Astrocyte of the spinal cord (primary cell): ENCODE results near the gene WDR75.
"Not testable (repeated sequence)": the region's sequence is repeated elsewhere in the genome, so short reads cannot be mapped to it uniquely, and the experiment has no call there.

ENCODE experiments used
- DNase-seq: peaks from one replicate; pipeline ENCODE4 v3.0.0; 2011; ENCODE audit warnings: low read depth, low spot score
- H3K4me3 ChIP-seq: 2 replicates; pipeline ENCODE4 v1.5.1; 2011; ENCODE audit warnings: low read depth, mild to moderate bottlenecking, low read length, moderate library complexity
- in situ Hi-C: cut with HindIII; loops from 2 replicates; pipeline ENCODE4 v1.10.0; 2017; ENCODE audit warnings: low sequenced_read_pairs
- TF ChIP-seq, protein P1 (sequence below): IDR thresholded peaks from 2 replicates; pipeline ENCODE4 v1.5.1; 2012; ENCODE audit warnings: low read depth, mild to moderate bottlenecking, low read length, inconsistent platforms

The WDR75 gene

DNA sequence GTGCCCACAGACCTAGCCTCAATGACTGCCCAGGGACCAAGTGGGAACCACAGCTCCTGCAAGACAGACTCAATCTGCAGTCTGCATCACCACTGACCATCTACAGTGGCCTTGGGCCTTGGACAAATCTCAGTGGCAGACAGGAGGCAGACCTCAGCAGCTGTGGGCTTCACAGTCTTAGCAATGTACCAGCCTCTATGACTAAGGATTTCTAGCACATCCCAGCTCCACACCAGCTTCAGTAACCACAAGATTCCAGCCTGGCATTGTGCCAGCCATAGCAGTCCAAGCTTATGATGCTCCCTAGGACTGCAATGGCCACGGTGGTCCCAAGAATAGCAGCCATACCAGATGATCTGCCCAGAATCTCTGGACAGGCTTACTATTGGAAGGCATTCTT, 19.6 kb upstream of the WDR75 start:
- no peak overlapping the region for H3K4me3 ChIP-seq
- in situ Hi-C loops, result no loop called here
- TF ChIP-seq, protein P1, sequence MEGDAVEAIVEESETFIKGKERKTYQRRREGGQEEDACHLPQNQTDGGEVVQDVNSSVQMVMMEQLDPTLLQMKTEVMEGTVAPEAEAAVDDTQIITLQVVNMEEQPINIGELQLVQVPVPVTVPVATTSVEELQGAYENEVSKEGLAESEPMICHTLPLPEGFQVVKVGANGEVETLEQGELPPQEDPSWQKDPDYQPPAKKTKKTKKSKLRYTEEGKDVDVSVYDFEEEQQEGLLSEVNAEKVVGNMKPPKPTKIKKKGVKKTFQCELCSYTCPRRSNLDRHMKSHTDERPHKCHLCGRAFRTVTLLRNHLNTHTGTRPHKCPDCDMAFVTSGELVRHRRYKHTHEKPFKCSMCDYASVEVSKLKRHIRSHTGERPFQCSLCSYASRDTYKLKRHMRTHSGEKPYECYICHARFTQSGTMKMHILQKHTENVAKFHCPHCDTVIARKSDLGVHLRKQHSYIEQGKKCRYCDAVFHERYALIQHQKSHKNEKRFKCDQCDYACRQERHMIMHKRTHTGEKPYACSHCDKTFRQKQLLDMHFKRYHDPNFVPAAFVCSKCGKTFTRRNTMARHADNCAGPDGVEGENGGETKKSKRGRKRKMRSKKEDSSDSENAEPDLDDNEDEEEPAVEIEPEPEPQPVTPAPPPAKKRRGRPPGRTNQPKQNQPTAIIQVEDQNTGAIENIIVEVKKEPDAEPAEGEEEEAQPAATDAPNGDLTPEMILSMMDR, result peak; percentile 7
- DNase-seq, result peak; percentile 84

- in situ Hi-C loops, result no loop called here
- TF ChIP-seq, protein P1, result no peak
- no peak for DNase-seq
- no peak overlapping the region for H3K4me3 ChIP-seq
Observed at GRCh38 chr2:189424961-189425360, 16.3 kb upstream of the WDR75 start.

GRCh38 chr2:189425676-189426075, 15.6 kb upstream of the WDR75 start:
- no peak overlapping the region for H3K4me3 ChIP-seq
- in situ Hi-C loops, result no loop called here
- DNase-seq, result no peak
- TF ChIP-seq, protein P1, result no peak

- TF ChIP-seq, protein P1, result no peak
- no peak for DNase-seq
- in situ Hi-C loops, result no loop called here
- no peak overlapping the region for H3K4me3 ChIP-seq
Observed at GRCh38 chr2:189426886-189427285, 14.4 kb upstream of the WDR75 start.

GRCh38 chr2:189427872-189428271, 13.4 kb upstream of the WDR75 start:
- no peak for DNase-seq
- no peak overlapping the region for H3K4me3 ChIP-seq
- in situ Hi-C loops, result no loop called here
- TF ChIP-seq, protein P1, result no peak

DNA sequence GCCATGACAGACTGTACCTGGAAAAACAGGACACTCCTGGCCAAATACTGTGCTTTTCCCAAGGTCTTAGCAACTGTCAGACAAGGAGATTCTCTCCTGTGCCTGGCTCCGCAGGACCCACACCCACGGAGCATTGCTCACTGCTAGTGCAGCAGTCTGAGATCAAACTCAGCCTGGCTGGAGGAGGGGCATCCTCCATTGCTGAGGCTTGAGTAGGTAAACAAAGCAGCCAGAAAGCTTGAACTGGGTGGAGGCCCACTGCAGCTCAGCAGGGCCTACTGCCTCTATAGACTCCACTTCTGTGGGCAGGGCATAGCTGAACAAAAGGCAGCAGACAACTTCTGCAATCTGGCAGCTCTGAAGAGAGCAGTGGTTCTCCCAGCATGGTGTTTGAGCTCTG, 10.8 kb upstream of the WDR75 start:
- DNase-seq, H3K4me3 ChIP-seq, in situ Hi-C loops: not testable (repeated sequence)

DNA sequence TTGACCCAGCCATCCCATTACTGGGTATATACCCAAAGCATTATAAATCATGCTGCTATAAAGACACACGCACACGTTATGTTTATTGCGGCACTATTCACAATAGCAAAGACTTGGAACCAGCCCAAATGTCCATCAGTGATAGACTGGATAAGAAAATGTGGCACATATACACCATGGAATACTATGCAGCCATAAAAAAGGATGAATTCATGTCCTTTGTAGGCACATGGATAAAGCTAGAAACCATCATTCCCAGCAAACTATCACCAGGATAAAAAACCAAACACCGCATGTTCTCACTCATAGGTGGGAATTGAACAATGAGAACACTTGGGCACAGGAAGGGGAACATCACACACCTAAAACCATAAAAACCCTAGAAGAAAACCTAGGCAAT, 5.5 kb upstream of the WDR75 start:
- H3K4me3 ChIP-seq, in situ Hi-C loops, DNase-seq: not testable (repeated sequence)

DNA sequence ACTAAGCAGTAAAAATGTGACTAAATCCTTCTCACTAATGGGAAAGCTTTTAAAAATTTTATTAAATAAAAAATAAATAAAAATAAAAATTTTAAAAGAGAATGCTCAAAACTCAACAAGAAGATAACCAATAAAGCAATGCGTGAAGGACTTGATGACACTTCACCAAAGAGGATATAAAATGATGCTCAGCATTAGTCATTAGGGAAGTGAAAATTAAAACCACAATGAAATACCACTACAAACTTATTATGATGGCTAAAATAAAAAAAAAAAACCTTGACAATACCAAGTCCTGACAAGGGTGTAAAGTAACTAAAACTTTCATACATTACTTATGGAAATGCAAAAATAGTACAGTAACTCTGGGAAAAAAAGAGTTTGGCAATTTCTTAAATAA, 3.3 kb upstream of the WDR75 start:
- DNase-seq, result no peak
- TF ChIP-seq, protein P1, result no peak
- no peak overlapping the region for H3K4me3 ChIP-seq
- in situ Hi-C loops, result no loop called here
